Measurements from ENCODE around the gene MDC1.
A peak's percentile ranks its signal among the peaks of the same experiment; 100 is the strongest.

MDC1 gene

GRCh38 chr6:30691208-30691847 is 25.8 kb downstream of the MDC1 start:
- no peak for DNase-seq

- peak; percentile 84 for DNase-seq
Observed at GRCh38 chr6:30690403-30691207, 26.5 kb downstream of the MDC1 start, which contains the start of gene NRM. TSS of gene NRM (minus strand) at chr6:30690984. CDS start at chr6:30690974, 10 bp downstream.

GRCh38 chr6:30689985-30690384 is 27.1 kb downstream of the MDC1 start:
- DNase-seq, result no peak

- DNase-seq, result no peak
Observed at GRCh38 chr6:30689022-30689865, 27.8 kb downstream of the MDC1 start.

- no peak for DNase-seq
Observed at GRCh38 chr6:30688569-30688968, 28.5 kb downstream of the MDC1 start.

GRCh38 chr6:30687659-30688431 is 29.2 kb downstream of the MDC1 start:
- no peak for DNase-seq

- DNase-seq, result peak; percentile 91
Observed at GRCh38 chr6:30686908-30687658, 30.0 kb downstream of the MDC1 start.

- peak; percentile 26 for DNase-seq
Observed at GRCh38 chr6:30686009-30686907, 30.8 kb downstream of the MDC1 start, which contains the start of gene PPP1R18. TSS of gene PPP1R18 (minus strand) at chr6:30686645. CDS start at chr6:30686018, 627 bp downstream.

GRCh38 chr6:30685157-30686008 is 31.7 kb downstream of the MDC1 start:
- peak; percentile 47 for DNase-seq

GRCh38 chr6:30684386-30685156 is 32.5 kb downstream of the MDC1 start:
- peak; percentile 62 for DNase-seq

GRCh38 chr6:30683980-30684338 is 33.1 kb downstream of the MDC1 start:
- no peak for DNase-seq

GRCh38 chr6:30683183-30683979 is 33.7 kb downstream of the MDC1 start:
- no peak for DNase-seq

- peak; percentile 97 for DNase-seq
Observed at GRCh38 chr6:30682143-30683117, 34.7 kb downstream of the MDC1 start.

- DNase-seq, result peak; percentile 84
Observed at GRCh38 chr6:30681766-30682142, 35.3 kb downstream of the MDC1 start.

GRCh38 chr6:30679765-30680535 is 37.1 kb downstream of the MDC1 start:
- no peak for DNase-seq

Measured in MV-4-11 (cell line).